ENCODE data around the gene EPB41L4A. TPM values are rescaled to one million over a fixed set of nuclear protein-coding genes. Genes with fewer than 3 reads are reported as not detected.

EPB41L4A gene
- total RNA-seq, 3 donors from 2014 or later, result 22.0 to 25.9 (median 22.6) TPM

DNA sequence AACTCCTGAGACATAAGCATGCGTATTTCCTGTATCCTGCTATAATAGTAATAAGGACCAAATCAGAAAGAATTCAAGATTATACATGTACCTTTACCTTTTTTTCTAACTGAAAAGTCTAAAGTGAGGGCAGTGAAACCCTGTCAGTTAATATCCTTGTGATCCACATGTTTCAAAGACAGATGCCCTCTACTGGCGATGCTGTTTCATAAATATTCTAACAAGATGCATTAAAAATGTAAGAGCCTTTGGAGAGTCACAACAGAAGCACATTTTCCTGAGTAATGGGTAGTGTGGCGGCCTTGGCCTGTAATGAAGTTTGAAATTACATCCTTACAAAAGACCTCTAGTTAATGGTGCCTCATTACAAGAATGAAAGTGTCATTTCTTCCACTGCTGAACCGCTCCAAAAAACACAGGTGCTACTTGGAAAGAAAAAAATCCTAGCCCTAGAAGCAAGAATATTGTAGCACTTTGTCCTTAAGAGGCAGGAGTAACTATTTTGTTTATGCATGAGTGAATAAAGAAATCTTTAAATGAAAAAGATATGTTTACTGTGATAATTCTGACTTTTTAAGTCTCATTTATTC is 232.6 kb downstream of the EPB41L4A start:
- Histone ChIP-seq H3K4me1 (no peaks in the 10 kb centered on the region), H3K27ac (no peak overlapping the region), H3K9me3 (no peaks in the 10 kb centered on the region), H3K36me3 (no peaks in the 10 kb centered on the region), H3K27me3 (no peaks in the 10 kb centered on the region), H3K4me3 (no peak overlapping the region)
- no peak for DNase-seq (ENCODE audit: low spot score in 2 of 2)
- intact Hi-C loops (cut with DNase I; ENCODE audit: low total_unique reads), result loop anchor here (5.0 kb wide), 1 partner anchor 1326 kb away; the partner anchor contains the start of gene YTHDC2
- TF ChIP-seq POLR2A (IDR thresholded peaks at IDR 0.05) (no peak), POLR2AphosphoS5 (IDR thresholded peaks at IDR 0.05) (no peak)
- TF ChIP-seq, protein P1, sequence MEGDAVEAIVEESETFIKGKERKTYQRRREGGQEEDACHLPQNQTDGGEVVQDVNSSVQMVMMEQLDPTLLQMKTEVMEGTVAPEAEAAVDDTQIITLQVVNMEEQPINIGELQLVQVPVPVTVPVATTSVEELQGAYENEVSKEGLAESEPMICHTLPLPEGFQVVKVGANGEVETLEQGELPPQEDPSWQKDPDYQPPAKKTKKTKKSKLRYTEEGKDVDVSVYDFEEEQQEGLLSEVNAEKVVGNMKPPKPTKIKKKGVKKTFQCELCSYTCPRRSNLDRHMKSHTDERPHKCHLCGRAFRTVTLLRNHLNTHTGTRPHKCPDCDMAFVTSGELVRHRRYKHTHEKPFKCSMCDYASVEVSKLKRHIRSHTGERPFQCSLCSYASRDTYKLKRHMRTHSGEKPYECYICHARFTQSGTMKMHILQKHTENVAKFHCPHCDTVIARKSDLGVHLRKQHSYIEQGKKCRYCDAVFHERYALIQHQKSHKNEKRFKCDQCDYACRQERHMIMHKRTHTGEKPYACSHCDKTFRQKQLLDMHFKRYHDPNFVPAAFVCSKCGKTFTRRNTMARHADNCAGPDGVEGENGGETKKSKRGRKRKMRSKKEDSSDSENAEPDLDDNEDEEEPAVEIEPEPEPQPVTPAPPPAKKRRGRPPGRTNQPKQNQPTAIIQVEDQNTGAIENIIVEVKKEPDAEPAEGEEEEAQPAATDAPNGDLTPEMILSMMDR (IDR thresholded peaks at IDR 0.05), result peak in 2 of 3 donors; percentile 17 to 19

DNA sequence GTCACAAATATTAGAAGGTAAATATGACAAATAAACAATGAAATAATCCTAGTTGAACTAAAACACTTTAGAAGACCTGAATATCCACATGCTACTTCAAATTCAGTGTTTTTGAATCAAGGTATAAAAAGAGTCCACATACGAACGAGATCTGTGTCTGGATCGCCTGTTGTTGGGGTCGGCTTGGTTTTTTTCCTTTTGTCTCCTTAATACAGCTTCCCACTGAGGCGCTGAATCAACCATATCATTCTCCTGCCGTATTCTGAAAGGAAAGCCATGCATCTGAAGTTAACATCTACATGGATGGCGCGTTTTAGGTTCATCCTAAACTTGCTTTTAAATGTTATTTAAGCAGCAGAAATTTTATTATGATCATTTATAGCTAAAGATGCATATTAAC is 235.2 kb downstream of the EPB41L4A start:
- no peak overlapping the region for H3K27ac ChIP-seq
- H3K4me3 ChIP-seq, result no peak overlapping the region
- intact Hi-C loops (cut with DNase I; ENCODE audit: low total_unique reads), result no loop called here
- H3K36me3 ChIP-seq, result no peaks in the 10 kb centered on the region
- no peaks in the 10 kb centered on the region for H3K9me3 ChIP-seq
- no peaks in the 10 kb centered on the region for H3K4me1 ChIP-seq
- TF ChIP-seq, protein P1 (IDR thresholded peaks at IDR 0.05), result no peak
- TF ChIP-seq POLR2AphosphoS5 (IDR thresholded peaks at IDR 0.05) (no peak), POLR2A (IDR thresholded peaks at IDR 0.05) (no peak)
- no peaks in the 10 kb centered on the region for H3K27me3 ChIP-seq
- no peak for DNase-seq (ENCODE audit: low spot score in 2 of 2)

DNA sequence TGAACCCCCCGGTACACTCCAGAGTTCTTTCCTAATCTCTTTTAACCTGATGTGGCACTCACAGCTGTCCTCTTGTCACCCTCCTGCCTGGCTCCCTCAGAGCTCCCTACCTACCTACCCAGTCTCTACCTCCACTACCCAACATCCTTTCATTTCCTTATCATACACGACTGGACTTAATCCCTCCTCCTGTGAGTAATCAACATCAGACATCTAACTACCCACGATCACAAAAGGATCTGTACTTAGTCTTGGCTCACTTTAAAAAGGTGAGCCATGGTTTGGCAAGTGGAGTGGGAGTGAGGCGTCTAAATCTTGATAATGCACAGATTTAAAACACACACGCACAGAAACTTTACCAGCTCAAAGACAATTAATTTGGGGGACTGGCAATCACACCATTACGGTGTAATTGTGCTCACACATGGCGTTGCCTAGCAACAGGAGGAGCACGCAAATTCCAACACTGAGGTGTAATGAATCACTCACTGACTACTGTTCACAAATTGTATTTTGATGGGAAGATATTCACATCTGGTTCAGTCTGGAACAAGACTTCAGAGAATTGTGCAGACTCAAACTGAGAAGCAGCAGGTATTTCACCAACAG is 235.9 kb downstream of the EPB41L4A start:
- no peaks in the 10 kb centered on the region for H3K27me3 ChIP-seq
- TF ChIP-seq POLR2AphosphoS5 (IDR thresholded peaks at IDR 0.05) (no peak), POLR2A (IDR thresholded peaks at IDR 0.05) (no peak)
- TF ChIP-seq, protein P1 (IDR thresholded peaks at IDR 0.05), result no peak
- no peak overlapping the region for H3K4me3 ChIP-seq
- DNase-seq (ENCODE audit: low spot score in 2 of 2), result no peak
- intact Hi-C loops (cut with DNase I; ENCODE audit: low total_unique reads), result no loop called here
- H3K4me1 ChIP-seq, result no peaks in the 10 kb centered on the region
- no peaks in the 10 kb centered on the region for H3K36me3 ChIP-seq
- no peaks in the 10 kb centered on the region for H3K9me3 ChIP-seq
- no peak overlapping the region for H3K27ac ChIP-seq

DNA sequence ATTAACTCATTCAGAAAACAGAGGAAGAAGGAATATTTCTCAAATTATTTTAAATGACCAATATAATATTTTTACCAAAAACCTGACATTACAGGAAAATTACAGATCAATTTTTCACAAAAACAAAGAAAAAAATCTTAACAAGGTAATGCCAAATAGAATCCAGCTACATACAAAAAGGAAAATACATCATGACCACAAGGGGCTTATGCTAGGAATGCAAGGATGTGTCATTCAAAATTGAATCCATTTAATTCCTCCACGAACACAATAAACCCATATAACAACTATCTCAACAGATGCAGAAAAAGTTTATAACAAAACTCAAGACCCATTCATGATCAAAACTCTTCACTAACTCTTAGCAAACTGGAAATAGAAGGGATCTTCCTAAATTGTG is 239.8 kb downstream of the EPB41L4A start:
- H3K4me1 ChIP-seq, result no peaks in the 10 kb centered on the region
- DNase-seq (ENCODE audit: low spot score in 2 of 2), result no peak
- no peaks in the 10 kb centered on the region for H3K9me3 ChIP-seq
- H3K4me3 ChIP-seq, result no peak overlapping the region
- no peaks in the 10 kb centered on the region for H3K27me3 ChIP-seq
- intact Hi-C loops (cut with DNase I; ENCODE audit: low total_unique reads), result no loop called here
- no peak overlapping the region for H3K27ac ChIP-seq
- TF ChIP-seq POLR2A (IDR thresholded peaks at IDR 0.05) (no peak), POLR2AphosphoS5 (IDR thresholded peaks at IDR 0.05) (no peak)
- no peaks in the 10 kb centered on the region for H3K36me3 ChIP-seq

DNA sequence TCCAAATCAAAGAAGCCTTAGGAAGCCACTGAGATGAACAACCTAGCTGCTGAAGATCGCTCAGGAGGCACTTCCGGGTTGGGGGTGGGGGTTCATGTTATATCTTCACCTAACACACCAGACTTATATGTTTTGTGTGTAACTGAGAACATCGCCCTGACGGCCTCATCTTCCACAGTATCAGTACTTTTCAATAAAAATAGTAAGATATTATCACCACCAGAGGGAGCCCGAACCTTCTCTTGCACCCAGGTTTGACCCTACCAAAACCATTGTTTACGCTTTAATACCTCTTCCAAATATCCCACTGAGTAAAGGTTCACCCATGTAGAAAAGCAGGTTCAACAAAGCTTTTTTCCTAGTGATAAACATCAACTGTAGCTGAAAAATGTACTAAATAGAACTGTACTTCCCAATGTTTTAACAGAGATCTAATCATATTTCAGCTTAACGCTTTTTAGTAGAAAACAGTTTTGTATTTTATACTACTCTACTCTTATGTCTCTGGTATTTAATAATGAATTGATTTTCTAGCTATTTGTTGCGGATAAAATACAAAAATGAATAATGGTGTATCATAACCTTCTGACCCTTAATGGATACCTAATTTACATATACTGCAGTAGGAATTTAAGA is 244.0 kb downstream of the EPB41L4A start:
- H3K4me1 ChIP-seq, result no peaks in the 10 kb centered on the region
- no peaks in the 10 kb centered on the region for H3K36me3 ChIP-seq
- H3K27me3 ChIP-seq, result no peaks in the 10 kb centered on the region
- no peak overlapping the region for H3K27ac ChIP-seq
- intact Hi-C loops (cut with DNase I; ENCODE audit: low total_unique reads), result no loop called here
- H3K4me3 ChIP-seq, result no peak overlapping the region
- no peak for TF ChIP-seq POLR2AphosphoS5 (IDR thresholded peaks at IDR 0.05)
- TF ChIP-seq, protein P1 (IDR thresholded peaks at IDR 0.05), result peak in 2 of 3 donors; percentile 54 to 67
- TF ChIP-seq POLR2A (IDR thresholded peaks at IDR 0.05), result no peak
- DNase-seq (ENCODE audit: low spot score in 2 of 2), result no peak
- H3K9me3 ChIP-seq, result no peaks in the 10 kb centered on the region

Measured in breast epithelium (tissue), 4 donors.